ENCODE measurements around the gene ALOX15B. TPM values are rescaled to one million over a fixed set of nuclear protein-coding genes. Genes with fewer than 3 reads are reported as not detected.

The ALOX15B gene
- total RNA-seq, 1 donor from 2014 or later = not detected

- Mint-ChIP-seq H3K27me3 (ENCODE audit: low read depth, unreplicated experiment) (peaks cover 47% of the 10 kb centered on the region), H3K9me3 (ENCODE audit: unreplicated experiment) (peaks cover 2% of the 10 kb centered on the region), H3K4me3 (ENCODE audit: unreplicated experiment) (no peak overlapping the region), H3K36me3 (ENCODE audit: low read depth, unreplicated experiment) (no peaks in the 10 kb centered on the region), H3K27ac (ENCODE audit: unreplicated experiment) (no peak overlapping the region), H3K4me1 (ENCODE audit: low read depth, unreplicated experiment) (no peaks in the 10 kb centered on the region)
- Histone ChIP-seq H3K4me1 (ENCODE audit: insufficient read depth, low read length) (no peaks in the 10 kb centered on the region), H4K20me1 (ENCODE audit: insufficient read depth, low read length) (no peaks in the 10 kb centered on the region), H3K27ac (ENCODE audit: low read depth, low read length) (no peak overlapping the region), H3K9ac (ENCODE audit: low read length) (no peak overlapping the region), H3K4me2 (ENCODE audit: low read length) (no peak overlapping the region), H2AFZ (ENCODE audit: low read depth, low read length) (no peak overlapping the region), H3K9me3 (ENCODE audit: insufficient read depth, low read depth, low read length) (no peaks in the 10 kb centered on the region), H3K36me3 (ENCODE audit: insufficient read depth, low read length) (no peaks in the 10 kb centered on the region), H3K27me3 (ENCODE audit: insufficient read depth, low read length) (peaks cover 25% of the 10 kb centered on the region), H3K79me2 (ENCODE audit: insufficient read depth, low read length) (no peaks in the 10 kb centered on the region), H3K4me3 (ENCODE audit: insufficient read depth, low read depth, low read length) (no peak overlapping the region)
- no peak for DNase-seq (ENCODE audit: low read depth)
- TF ChIP-seq EZH2 (IDR thresholded peaks at IDR 0.05; ENCODE audit: insufficient read depth, low read length) = no peak
- no peak for TF ChIP-seq CTCF (IDR thresholded peaks at IDR 0.05; ENCODE audit: insufficient read depth, low read depth, low read length)
- FAIRE-seq = no peak
These were observed 9.9 kb downstream of the ALOX15B start for GRCh38 chr17:8048736-8049135.

DNA sequence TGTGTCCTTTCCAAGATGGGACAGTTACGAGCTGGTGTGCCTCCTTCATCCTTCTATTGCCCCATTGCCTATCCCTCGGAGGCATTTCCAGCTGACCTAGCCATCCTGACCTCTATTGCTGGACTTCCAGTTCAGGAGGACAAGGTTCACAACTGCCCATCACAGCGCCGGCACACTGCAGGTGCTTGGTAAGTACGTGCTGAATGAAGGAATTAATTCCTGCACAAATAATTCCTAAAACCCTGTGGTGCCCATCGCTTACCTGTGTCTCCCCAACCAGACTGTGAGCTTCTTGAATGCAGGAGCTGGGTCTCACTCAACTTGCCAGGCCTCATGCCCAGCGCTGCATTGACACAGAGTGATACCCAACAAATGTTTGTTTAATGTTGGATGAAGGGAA, 13.0 kb downstream of the ALOX15B start:
- Histone ChIP-seq H3K4me1 (ENCODE audit: insufficient read depth, low read length) (peaks cover 9% of the 10 kb centered on the region), H3K4me2 (ENCODE audit: low read length) (no peak overlapping the region), H3K4me3 (ENCODE audit: insufficient read depth, low read depth, low read length) (no peak overlapping the region), H3K36me3 (ENCODE audit: insufficient read depth, low read length) (no peaks in the 10 kb centered on the region), H3K9me3 (ENCODE audit: insufficient read depth, low read depth, low read length) (no peaks in the 10 kb centered on the region), H2AFZ (ENCODE audit: low read depth, low read length) (no peak overlapping the region), H3K79me2 (ENCODE audit: insufficient read depth, low read length) (no peaks in the 10 kb centered on the region), H4K20me1 (ENCODE audit: insufficient read depth, low read length) (no peaks in the 10 kb centered on the region), H3K27me3 (ENCODE audit: insufficient read depth, low read length) (peaks cover 14% of the 10 kb centered on the region), H3K27ac (ENCODE audit: low read depth, low read length) (no peak overlapping the region), H3K9ac (ENCODE audit: low read length) (no peak overlapping the region)
- TF ChIP-seq CTCF (IDR thresholded peaks at IDR 0.05; ENCODE audit: insufficient read depth, low read depth, low read length) (no peak), EZH2 (IDR thresholded peaks at IDR 0.05; ENCODE audit: insufficient read depth, low read length) (no peak)
- FAIRE-seq = no peak
- Mint-ChIP-seq H3K9me3 (ENCODE audit: unreplicated experiment) (peaks cover 2% of the 10 kb centered on the region), H3K27ac (ENCODE audit: unreplicated experiment) (no peak overlapping the region), H3K27me3 (ENCODE audit: low read depth, unreplicated experiment) (peaks cover 33% of the 10 kb centered on the region), H3K4me1 (ENCODE audit: low read depth, unreplicated experiment) (peaks cover 5% of the 10 kb centered on the region), H3K4me3 (ENCODE audit: unreplicated experiment) (no peak overlapping the region), H3K36me3 (ENCODE audit: low read depth, unreplicated experiment) (no peaks in the 10 kb centered on the region)
- DNase-seq (ENCODE audit: low read depth) = no peak

GRCh38 chr17:8052256-8053252, 13.7 kb downstream of the ALOX15B start:
- H4K20me1 ChIP-seq (ENCODE audit: insufficient read depth, low read length) = no peaks in the 10 kb centered on the region
- H3K4me3 ChIP-seq (ENCODE audit: insufficient read depth, low read depth, low read length) = no peak overlapping the region
- no peak for FAIRE-seq
- H3K79me2 ChIP-seq (ENCODE audit: insufficient read depth, low read length) = no peaks in the 10 kb centered on the region
- no peaks in the 10 kb centered on the region for H3K36me3 ChIP-seq (ENCODE audit: insufficient read depth, low read length)
- peaks cover 8% of the 10 kb centered on the region for H3K4me1 Mint-ChIP-seq (ENCODE audit: low read depth, unreplicated experiment)
- no peak overlapping the region for H3K4me2 ChIP-seq (ENCODE audit: low read length)
- no peak overlapping the region for H3K27ac Mint-ChIP-seq (ENCODE audit: unreplicated experiment)
- H3K27me3 Mint-ChIP-seq (ENCODE audit: low read depth, unreplicated experiment) = peaks cover 32% of the 10 kb centered on the region
- no peaks in the 10 kb centered on the region for H3K9me3 ChIP-seq (ENCODE audit: insufficient read depth, low read depth, low read length)
- H3K9me3 Mint-ChIP-seq (ENCODE audit: unreplicated experiment) = peaks cover 2% of the 10 kb centered on the region
- H3K27ac ChIP-seq (ENCODE audit: low read depth, low read length) = no peak overlapping the region
- H2AFZ ChIP-seq (ENCODE audit: low read depth, low read length) = no peak overlapping the region
- no peaks in the 10 kb centered on the region for H3K36me3 Mint-ChIP-seq (ENCODE audit: low read depth, unreplicated experiment)
- peaks cover 9% of the 10 kb centered on the region for H3K4me1 ChIP-seq (ENCODE audit: insufficient read depth, low read length)
- H3K9ac ChIP-seq (ENCODE audit: low read length) = no peak overlapping the region
- TF ChIP-seq CTCF (IDR thresholded peaks at IDR 0.05; ENCODE audit: insufficient read depth, low read depth, low read length) (no peak), EZH2 (IDR thresholded peaks at IDR 0.05; ENCODE audit: insufficient read depth, low read length) (no peak)
- H3K27me3 ChIP-seq (ENCODE audit: insufficient read depth, low read length) = peaks cover 16% of the 10 kb centered on the region
- no peak overlapping the region for H3K4me3 Mint-ChIP-seq (ENCODE audit: unreplicated experiment)
- no peak for DNase-seq (ENCODE audit: low read depth)

All from astrocyte (in vitro differentiated cells and primary cell).